NOMO-1 (cell line): ENCODE results near the gene WDR87.

Experiments used
- DNase-seq, 2 experiments: peaks; one replicate each; lab custom pipeline; 2025; ENCODE audit not compliant: unreplicated experiment in 2 of 2; lab: John Stamatoyannopoulos, UW

Gene WDR87

DNA sequence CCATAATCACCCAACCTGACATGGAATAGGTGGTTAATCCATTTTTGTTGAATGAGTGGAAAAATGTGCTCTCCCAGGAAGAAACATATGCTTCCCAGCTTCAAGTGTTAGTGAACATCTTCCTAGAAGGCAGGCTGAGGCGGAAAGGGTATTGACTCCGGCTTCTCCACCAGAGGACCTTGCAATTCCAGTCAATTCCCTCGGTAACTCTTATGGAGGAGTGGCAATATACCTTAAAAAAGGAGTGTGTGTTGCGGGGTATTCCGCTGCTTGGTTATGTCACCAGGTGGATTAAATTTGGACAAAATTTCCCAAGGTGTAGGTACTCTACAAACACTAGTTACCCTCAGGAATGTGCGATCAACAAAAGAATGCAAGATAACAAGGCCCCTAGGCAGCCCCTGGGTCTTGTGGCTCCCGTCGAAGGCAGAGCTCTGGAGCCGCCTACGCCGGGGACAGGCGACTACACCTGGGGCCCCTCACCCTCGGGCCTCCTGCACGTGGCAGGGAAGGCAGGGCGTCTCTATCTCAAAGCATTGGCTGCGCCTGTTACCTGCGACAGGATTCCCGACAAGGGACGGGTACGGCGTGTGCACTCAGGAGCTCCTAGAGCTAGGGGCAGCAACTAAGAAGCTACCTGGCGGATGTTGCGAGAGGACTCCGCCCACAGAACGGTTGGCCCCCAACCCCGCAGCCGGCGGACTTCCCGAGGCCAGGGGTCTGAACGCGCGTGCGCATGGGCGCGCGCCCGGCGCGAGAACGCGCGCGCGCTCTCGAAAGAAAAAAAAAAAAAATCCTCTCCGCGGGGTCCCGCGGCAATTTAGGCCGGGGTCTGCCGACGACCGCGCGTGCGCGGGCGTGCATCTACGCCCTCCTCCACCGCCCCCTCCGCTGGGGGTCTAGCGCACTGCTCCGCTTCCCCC, at the start of gene WDR87:
Gene WDR87, minus strand, starts transcription at position 649 of the 923 bp plus-strand sequence. CDS start 8,355 bp downstream, outside the sequence.
- no peak for DNase-seq

DNA sequence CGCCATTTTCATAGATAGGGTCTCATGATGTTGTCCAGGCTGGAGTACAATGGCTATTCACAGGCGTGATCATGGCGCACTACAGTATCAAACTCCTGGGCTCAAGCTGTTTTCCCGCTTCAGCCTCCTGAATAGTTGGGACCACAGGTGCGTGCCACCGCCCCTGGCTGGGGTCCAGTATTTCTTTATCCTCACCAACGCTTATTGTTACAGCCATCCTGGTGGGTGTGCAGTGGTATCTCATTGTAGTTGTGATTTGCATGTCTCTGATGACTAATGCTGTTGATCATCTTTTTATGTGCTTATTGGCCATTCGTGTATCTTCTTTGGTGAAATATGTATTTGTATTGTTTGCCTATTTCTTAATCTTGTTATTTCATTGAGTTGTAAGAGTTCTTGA, 49.6 kb upstream of the WDR87 start:
- no peak for DNase-seq

DNA sequence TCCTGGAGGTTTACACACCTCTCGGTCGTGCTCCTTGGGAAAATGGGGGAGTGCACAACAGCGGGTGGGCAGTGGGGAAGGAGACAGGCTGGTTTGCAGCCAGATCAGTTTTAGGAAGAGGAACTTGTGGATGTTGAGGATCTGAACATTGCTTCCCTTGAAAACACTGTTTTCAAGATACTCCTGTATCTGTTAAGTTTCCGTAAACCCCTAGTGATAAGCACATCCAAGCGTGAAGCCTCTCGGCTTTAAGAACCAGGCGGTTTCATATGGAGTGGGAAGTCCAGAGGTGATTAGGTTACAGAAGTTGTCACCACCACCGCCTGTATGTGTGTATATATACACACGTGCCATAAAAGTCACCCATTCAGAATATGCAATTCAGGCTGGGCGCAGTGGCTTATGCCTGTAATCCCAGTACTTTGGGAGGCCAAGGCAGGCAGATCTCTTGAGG, 48.1 kb upstream of the WDR87 start:
- DNase-seq: no peak

DNA sequence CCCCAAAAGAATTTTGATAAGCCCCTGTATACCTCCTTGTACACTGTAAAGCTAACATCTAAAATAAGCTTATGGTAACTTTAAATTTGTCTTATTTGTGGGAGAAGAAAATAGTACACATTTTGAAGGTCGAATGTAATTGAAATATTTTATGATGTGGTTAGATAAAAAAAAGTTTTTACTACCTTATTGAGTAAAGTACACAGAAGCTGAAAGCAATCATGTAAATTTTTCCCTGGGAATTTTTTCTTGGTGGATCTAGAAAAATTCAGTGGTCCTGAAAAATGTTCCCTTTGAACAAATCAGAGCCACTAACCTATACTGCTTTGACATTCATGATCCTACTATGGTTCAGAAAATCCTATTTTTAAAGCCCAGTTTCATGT, 47.5 kb upstream of the WDR87 start:
- no peak for DNase-seq

DNA sequence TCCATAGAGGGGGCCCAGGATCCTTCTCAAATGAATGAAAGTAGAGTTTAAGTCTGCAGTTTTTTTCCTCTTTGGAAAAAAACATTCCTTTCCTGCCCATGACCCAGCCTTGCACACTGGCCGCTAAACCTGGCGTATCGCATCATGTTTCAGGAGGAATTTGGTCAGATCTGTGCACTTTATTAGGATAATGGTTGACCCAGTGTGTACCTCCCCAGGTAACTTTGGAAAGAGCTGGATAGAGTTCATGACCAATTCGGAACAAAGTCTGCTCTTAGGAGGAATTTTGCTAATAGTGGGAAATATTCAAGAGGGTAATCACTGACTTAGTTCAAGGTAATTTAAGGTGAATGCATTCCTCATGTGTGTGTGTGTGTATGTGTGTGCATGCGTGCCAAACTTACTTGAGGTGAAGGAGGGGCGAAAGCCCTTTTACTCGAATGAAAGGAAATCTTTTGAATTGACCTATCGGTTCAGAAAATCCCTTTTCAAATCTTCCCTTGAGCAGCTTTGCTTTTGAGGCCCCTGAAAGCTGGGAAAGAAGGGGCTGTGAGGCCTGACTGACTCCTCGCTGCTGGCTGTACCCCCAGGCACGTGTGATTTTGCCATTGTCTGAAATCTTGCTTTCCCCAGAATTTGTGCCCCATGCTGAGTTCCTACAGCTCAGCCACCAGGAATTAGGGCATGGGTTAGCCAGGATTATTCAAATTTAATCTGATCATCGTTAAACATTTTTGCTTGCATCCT, 47.0 kb upstream of the WDR87 start:
- no peak for DNase-seq

DNA sequence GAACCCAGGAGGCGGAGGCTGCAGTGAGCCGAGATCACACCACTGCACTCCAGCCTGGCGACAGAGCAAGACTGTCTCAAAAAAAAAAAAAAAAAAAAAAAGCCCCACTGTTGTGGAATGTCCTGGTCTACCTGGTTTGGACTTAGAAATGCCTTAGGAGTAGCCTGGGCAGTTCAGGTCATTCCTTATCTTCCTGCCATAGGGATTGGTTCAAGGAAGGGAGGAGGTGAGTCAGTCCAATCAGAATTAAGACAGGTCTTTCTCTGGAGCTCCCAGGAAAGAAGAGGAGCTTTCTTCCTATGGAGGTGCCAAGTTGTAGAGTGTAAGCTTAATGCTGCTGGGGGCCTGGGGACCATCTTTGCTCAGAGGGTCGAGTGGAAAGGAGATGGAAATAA, 45.4 kb upstream of the WDR87 start:
- no peak for DNase-seq

DNA sequence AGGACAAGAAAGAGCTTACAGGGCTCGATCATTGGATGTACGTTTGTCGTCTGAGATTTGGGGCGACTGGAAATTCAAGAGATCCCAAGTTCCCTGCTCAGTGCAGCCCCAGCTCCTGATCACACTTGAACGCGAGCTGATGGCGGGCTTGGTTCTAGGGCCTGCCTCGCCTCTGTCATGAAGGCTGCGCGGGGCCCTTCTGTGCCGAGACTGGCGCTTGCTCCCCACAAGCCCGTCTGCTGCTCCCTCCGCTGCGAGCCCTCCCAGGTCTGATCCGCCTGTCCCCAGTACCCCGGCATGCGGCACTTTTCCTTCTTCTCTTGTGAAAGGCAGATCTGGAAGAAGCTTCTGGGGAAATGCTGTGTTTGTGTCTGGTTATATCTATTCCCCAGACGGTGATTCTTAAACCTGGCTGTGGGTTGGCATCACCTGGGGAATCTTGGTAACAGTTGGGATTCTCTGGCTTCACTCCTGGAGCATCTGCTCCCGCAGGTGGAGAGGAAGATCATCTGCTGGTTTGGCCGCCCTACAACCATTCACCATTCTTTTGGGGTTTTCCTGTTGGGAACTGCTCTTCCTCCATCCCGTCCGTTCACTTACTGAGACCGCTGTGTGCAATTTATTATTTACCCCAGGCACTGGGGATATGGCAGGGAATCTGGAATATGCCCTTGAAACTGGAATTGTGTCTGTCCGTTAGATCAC, 44.2 kb upstream of the WDR87 start:
- no peak for DNase-seq

DNA sequence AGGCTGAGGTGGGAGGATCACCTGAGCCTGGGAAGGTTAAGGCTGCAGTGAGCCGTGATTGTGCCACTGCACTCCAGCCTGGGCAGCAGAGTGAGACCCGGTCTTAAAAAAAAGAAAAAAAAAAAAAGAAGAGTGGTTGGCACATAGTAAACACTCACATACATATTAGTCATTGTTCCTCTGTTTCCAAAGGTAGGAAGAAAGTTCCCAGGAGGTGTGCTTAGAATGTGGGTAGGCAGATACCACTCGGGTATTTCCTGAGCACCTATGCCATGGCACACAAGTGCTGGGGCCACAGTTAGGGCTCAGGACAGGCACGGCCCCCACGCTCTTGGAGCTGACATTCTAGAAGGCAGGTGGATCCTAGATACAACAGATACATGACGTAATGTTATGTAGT, 42.0 kb upstream of the WDR87 start:
- DNase-seq: no peak

DNA sequence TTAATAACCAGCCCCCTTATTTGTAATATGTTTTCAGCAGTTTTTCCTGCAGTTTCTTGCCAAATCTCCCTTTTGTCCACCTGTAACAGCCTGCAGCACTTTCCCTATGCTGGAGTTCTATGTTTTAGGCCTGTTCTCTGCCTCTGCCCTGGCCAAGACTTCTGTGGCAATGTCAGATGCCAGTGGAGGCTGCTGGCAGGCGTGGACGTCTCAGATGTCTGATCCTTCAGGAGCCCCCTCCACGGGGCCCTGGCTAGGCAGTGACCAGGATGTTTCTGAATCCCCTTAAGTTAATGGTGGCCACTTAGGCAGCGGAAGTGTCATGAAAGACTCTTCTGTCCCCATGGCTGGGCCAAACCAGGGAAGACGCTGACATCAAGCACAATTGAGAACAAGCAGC, 41.4 kb upstream of the WDR87 start:
- no peak for DNase-seq

DNA sequence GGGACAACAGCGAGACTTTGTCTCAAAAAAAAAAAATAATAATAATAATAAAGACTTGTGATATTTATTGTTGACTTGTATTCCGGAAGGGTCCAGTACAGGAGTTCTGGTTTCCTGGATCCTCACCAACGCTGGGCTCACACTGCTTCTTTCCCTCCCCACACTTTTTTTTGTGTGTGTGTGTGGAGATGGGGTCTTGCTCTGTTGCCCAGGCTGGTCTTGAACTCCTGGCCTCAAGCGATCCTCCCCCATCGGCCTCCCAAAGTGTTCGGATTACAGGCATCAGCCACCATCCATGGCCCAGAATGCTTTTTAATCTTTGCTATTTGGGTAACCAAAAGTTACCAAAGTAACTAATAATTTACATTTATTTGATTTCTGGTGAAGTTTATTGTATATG, 39.7 kb upstream of the WDR87 start:
- no peak for DNase-seq

DNA sequence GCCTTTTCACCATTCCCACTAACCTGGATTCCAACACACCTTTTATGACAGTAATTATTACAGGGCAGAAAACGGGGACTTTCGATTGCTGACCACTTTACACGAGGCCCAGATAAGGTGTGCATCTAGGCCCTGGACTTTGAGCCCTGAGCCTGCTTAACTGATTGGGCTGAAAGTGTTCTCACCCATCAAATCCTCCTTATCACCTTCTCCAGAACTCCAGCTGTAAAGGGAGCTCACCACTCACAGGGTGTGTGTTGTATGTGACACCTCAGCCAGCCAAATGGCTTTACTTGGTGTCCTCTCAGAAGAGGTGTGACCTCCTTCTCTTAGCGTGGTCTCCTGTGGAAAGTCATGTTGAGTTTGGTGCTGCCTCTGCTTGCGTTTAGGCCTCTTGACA, 37.1 kb upstream of the WDR87 start:
- DNase-seq: no peak

DNA sequence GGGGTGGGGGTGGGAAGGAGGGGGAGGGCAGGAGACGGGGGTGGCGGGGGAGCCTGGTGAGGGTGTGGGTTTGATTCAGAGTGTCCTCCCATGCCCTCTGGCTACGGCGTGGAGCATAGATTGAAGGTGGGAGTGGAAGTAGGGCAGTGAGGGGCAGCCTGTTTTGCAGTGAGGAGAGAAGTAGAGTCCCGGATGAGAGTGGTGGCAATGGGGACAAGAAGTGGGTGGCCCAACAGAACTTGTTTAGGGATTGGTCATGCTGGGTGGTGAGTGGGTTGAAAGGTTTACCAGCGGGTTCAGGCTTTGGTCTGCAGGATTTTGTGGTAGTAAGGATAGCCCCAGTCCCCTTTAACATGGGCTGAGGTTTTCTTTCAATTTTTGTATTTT, 36.1 kb upstream of the WDR87 start:
- DNase-seq: no peak

DNA sequence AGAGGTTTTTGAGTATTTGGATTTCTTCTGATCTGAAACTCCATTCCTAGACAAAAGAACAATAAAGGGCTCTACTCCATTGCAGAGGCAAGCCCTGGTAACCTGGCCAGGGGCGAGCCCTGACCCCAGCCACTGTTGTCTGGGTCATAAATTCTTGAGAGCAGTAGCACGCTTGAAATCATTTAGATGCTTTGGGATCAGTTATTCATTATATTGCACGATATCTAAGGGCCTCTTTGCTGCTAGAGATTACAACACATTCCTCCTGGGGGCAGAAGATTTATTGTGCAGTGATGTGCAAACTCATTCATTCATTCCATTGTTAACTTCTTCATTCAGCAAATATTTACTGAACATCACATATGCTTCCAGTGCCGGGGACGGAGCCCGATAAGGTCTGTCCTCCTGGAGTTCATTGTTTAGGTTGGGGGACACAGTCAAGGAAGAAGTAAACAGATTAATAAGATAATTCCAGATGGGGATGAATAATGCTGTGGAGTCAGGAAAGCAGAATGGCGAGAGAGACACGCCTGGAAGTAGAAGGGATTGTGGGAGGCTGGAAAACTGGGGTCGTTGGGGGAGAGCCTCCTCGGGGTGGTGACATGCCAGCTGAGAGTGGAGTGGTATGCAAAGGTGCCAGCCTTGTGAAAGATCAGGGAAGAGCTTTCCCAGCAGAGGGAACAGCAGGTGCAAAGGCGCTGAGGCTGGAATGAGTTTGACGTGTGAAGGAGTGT, 35.6 kb upstream of the WDR87 start:
- DNase-seq: no peak

DNA sequence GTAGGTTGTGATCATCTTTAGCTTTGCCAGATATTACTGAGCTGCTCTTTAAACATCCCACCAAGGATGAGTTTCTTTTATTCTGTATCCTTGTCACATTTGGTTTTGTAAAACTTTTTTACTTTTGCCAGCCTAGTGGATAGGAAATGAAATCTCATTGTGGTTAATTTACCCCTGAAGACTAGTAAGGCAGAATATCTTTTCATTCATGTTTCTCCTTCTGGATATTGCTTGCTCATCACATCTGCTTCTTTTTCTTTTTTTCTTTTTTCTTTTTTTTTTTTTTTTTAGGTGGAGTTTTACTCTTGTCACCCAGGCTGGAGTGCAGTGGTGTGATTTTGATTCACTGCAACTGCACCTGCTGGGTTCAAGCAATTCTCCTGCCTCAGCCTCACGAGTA, 32.0 kb upstream of the WDR87 start:
- no peak for DNase-seq

DNA sequence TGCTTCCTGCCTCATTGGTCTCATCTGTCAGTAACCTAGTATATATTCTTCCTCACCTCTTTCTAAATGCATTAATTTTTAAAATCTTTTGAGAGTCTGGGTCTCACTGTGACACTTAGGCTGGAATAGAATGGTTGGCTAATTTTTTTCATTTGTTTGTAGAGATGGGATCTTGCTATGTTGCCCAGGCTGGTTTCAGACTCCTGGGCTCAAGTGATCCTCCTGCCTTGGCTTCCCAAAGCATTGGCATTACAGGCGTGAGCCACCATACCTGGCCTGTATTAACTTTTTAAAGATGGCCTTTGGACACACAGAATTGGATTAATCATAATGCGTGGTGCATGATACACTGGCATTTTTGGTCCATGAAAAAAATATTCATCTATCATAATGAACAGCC, 30.5 kb upstream of the WDR87 start:
- no peak for DNase-seq

DNA sequence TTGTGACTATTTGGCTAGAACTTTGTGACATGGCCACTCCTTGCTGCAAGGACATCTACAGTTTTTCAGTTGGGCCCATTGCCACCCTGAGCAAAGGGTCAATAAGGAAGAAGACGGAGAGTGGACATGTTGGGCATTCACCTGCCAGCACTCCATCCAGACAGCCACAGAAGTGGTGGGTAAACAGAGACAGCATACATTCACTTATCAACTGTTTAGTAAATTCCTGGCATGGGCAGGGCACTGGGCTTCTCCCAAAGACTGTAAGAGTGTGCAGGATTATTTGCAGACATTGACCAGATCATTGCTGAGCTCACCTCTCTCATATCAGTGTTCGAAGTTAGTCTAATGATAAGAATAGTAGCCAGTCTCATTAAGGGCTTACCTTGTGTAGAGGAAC, 29.8 kb upstream of the WDR87 start:
- no peak for DNase-seq

DNA sequence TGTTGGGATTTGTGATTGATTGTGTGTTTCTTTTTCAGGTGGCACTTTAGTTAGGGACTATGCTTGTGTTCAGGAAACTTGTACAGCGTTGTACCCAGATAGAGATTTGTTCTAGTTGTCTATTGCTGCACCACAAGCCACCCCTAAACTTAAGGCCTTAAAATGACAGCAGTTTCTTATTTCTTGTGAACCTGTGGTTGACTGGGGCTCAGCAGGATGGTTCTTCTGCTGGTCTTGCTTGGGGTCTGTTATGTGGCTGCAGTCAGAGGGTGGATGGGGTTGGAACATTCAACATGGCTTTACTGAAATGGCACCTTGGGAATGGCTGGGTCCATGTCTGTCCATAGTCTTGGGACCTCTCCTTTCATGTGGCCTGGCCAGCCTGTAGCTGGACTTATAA, 28.9 kb upstream of the WDR87 start:
- DNase-seq: no peak

DNA sequence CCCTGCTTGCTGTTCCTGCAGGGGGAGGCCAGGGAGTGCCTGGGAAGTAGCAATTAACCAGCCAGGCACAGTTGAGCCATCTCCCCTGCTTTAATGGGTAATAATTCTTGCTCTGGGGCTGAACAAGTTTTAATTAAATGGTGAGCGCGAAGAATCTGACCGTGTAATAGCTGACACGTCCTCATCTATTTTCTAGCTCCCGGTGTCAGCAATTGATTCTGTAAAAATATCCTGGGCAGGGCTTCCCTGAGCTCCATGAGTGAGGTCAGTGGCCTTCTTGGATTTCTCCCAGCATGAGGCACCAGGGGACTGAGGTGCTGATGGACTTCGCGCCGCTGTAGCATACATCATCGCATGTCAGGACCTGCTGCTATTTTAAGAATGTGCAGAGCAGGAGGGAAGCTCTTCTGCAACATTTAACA, 27.6 kb upstream of the WDR87 start:
- DNase-seq: no peak

DNA sequence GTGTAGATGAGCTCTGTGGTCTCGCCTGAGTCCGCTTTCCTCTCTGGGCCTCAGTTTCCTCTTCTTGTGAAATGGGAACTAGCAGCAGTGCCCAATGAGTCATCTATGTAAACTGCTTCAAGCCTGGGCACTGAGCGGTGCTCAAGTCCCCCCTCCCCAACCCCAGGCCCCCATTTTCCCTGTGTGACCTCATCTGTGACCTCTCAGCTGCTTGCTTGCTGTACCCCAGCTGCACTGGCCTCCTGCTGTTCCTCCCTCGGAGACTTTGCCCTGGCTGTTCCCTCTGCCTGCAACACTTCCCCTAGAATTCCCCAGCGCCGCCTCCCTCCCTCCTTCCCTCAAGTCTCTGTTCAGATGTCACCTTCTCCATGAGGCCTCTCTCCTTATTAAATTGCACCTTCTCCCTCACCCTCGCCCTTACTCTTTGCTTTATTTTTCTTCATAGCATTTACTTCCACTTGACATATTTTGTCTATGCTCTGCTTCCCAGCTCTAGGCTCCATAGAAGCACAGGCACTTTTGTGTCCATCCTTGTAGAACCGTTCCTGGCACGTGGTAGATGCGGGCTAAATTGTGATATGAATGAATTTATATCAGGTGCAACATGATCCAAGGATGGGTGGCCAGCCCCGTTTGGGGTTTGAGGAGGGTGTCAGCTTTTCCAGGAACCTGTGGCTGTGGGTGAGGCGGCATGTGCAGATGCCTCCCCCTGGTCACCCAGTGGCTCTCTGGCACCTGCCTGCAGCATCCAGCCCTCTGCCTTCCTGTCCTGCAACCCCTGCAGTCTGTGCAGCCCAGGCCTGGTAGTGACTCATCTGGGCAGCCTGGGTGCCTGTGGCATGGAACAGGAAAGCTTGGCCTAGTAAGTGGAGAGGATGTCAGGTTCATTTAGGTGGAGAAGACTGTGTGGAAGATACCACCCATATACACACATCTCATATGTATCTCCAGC, 26.9 kb upstream of the WDR87 start:
- no peak for DNase-seq
